LNCaP clone FGC (cell line): ENCODE data around the gene DENND6B.
A peak's percentile ranks its signal among the peaks of the same experiment; 100 is the strongest.

ENCODE experiments used
- DNase-seq: peaks from one replicate; pipeline ENCODE4 v3.0.0-alpha.2; 2011; ENCODE audit warnings: low read depth
- H3K4me3 ChIP-seq: 2 replicates; pipeline ENCODE4 v1.5.1; 2011; ENCODE audit warnings: mild to moderate bottlenecking, low read depth, low read length, control low read depth
- TF ChIP-seq, protein P1 (sequence below): IDR thresholded peaks from 2 replicates; pipeline ENCODE4 v1.5.1; 2012; ENCODE audit warnings: mild to moderate bottlenecking; ENCODE audit not compliant: control insufficient read depth, insufficient read depth; ENCODE audit errors: extremely low read depth

The DENND6B gene

DNA sequence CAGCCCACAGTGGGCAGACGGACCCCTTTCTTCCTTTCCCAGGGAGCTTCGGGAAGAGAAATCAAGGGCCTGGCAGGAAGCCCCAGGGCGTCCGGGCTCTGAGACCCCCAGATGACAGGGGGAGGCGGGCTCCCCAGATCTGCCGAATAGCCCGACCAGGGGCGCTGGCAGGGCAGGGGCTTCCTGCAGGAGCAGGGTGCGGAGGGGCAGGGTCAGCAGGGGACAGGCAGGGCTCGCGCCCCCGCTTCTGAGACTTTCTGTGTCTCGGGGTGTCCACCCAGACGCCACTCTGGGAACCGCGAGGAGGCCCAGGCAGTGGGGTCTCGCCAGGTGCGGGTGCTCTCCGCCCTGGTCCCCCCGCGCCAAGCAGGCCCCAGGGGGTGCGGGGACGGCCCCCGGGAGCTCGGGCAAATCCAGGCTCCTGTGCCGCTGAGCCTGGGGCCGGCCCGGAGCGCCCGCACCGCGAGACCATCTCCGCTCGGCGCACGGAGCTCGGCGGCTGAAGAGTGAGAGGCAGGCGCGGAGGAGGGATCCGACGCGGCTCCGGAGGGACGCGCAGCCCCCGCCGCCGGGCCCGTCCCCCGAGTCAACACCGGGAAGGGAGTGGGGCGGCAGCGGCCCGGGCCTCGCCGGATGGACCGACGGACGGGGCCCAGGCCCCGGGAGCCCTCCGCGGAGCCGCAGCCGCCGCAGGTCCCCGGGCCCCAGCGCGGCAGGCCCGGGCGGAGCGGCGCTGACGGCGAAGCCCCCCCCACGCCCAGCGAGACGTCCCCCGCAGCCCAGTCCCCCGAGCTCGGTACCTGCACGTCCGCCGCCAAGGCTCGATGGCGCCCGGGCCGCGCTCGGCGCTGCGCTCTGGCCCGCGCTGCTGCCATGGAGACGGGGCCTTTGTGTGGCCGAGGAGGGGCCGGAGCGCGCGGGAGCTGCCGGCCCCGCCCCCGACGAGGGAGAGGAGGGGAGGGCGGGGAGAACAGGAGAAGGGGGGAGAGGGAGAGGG, 19.8 kb downstream of the DENND6B start, which contains the start of gene PLXNB2:
PLXNB2 (minus strand) TSS at position 894 of the 997 bp plus-strand sequence. CDS start 17,062 bp downstream, outside the sequence.
- DNase-seq, result no peak
- H3K4me3 ChIP-seq, result peak within 1 kb of the TSS; percentile 98
- TF ChIP-seq, protein P1, sequence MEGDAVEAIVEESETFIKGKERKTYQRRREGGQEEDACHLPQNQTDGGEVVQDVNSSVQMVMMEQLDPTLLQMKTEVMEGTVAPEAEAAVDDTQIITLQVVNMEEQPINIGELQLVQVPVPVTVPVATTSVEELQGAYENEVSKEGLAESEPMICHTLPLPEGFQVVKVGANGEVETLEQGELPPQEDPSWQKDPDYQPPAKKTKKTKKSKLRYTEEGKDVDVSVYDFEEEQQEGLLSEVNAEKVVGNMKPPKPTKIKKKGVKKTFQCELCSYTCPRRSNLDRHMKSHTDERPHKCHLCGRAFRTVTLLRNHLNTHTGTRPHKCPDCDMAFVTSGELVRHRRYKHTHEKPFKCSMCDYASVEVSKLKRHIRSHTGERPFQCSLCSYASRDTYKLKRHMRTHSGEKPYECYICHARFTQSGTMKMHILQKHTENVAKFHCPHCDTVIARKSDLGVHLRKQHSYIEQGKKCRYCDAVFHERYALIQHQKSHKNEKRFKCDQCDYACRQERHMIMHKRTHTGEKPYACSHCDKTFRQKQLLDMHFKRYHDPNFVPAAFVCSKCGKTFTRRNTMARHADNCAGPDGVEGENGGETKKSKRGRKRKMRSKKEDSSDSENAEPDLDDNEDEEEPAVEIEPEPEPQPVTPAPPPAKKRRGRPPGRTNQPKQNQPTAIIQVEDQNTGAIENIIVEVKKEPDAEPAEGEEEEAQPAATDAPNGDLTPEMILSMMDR, result no peak

DNA sequence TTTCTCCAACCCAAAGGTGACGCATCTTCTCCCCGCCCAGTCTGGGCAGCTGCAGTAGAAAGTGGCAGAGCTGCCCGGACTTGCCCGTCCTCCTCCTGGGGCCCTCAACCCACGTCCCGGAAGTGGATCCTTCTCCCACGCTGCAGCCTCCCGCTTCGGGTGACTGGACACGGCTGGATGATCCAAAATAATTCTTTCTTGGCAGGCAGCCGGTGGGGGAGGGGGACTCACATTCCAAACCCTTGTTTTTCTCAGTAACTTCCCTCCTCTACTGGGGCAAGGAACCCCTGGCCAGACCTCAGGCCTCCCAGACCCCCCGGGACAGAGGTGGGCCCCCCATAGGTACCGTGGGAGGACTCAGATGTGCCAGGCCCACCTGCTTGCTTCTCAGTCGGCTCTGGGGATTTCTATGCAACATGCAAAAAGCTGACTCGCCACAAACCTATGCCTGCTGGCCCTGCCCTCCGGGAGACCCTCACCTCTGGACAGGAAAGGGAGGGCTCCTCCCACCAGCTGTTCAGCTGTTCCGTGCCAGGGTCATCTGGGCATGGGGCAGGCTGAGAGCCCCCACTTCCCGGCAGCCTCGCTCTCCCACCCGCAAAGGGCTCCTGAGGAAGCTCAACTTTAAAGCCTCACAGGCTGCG, 20.8 kb downstream of the DENND6B start:
- TF ChIP-seq, protein P1, result no peak
- H3K4me3 ChIP-seq, result peak overlapping the region; percentile 98
- DNase-seq, result peak; percentile 88

DNA sequence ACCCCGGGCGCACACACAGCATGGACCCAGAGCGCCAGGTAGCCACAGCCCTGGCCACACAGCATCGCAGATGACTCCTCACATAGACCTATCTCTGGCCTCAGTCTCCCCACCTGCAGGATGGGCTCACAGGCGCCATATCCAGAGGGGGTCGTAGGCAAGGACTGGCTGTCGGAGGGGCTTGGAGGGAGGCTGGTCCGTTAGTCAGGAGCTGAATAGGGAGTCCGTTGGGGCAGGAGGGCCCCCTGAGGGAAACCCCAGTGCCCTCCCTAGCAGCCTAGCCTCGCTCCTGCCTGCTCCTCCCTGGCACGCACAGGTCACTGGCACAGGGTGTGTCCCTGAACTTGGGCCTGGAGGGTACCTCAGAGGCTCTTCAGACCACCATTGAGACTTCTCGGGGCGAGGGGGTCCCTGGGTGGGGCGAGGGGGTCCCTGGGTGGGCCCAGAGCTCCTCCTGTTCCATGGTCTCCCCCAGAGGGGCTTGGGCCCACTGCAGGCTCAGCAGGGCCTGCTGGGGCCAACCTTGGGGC, 21.4 kb downstream of the DENND6B start:
- H3K4me3 ChIP-seq, result peak overlapping the region; percentile 98
- DNase-seq, result no peak

GRCh38 chr22:50304528-50305392, 22.1 kb downstream of the DENND6B start:
- TF ChIP-seq, protein P1, result no peak
- DNase-seq, result no peak
- peak overlapping the region; percentile 98 for H3K4me3 ChIP-seq

More for the DNA sequence above, 21.4 kb downstream of the DENND6B start:
- TF ChIP-seq, protein P1, result no peak

DNA sequence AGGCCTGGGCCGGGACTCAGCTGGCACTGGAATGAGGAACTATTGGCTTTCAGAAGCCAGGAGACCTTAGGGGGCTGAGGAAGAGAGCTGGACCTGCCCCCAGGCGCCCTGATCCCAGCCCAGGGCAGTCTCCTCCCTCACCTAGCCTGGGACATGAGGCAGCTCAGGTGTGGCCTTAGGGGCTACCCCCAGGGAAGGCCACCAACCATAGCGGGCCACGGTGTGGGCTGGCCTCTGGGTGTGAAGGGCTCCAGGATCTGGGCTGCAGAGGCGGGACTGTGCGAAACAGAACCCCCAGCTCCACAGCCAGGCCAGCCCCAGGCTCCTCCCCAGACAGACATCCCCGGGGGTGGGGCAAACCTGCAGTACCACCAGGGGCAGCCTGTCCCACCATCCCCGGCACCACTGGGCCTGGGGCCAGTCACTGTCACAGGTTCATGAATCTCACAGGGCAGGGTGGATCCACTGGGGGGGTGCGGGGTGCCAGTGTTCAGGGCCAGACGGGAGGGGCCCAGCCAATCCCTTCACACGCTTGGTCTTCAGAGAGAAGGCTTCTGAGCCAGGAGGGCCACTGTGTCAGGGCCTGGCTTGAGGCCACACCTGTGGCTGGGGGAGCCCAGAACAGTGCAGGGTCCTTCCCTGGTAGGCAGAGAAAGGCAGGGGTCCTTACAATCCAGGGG, 22.8 kb downstream of the DENND6B start:
- TF ChIP-seq, protein P1, result no peak
- peak overlapping the region; percentile 39 for H3K4me3 ChIP-seq
- DNase-seq, result peak; percentile 49

GRCh38 chr22:50303515-50303847, 23.3 kb downstream of the DENND6B start:
- TF ChIP-seq, protein P1, result no peak
- no peak for DNase-seq
- H3K4me3 ChIP-seq, result peak overlapping the region; percentile 39
